ENCODE data around the gene TNFSF4. TPM values are rescaled to one million over a fixed set of nuclear protein-coding genes. Genes with fewer than 3 reads are reported as not detected.
A peak's percentile ranks its signal among the peaks of the same experiment; 100 is the strongest.

TNFSF4 gene
- total RNA-seq, 1 experiment from 2014 or later = 2.7 TPM

- DNase-seq (ENCODE audit: low read depth) = no peak
These were observed 3.6 kb upstream of the TNFSF4 start for GRCh38 chr1:173210716-173211231.

- DNase-seq (ENCODE audit: low read depth) = no peak
These were observed 3.2 kb upstream of the TNFSF4 start for GRCh38 chr1:173210283-173210682.

GRCh38 chr1:173208868-173209267 is 1.7 kb upstream of the TNFSF4 start:
- no peak for DNase-seq (ENCODE audit: low read depth)

GRCh38 chr1:173208146-173208545 is 1.0 kb upstream of the TNFSF4 start:
- no peak for DNase-seq (ENCODE audit: low read depth)

- peak; percentile 22 for DNase-seq (ENCODE audit: low read depth)
These were observed 1.7 kb downstream of the TNFSF4 start for GRCh38 chr1:173205146-173206051.

GRCh38 chr1:173204693-173205092 is 2.4 kb downstream of the TNFSF4 start:
- no peak for DNase-seq (ENCODE audit: low read depth)

- peak; percentile 65 for DNase-seq (ENCODE audit: low read depth)
These were observed 4.5 kb downstream of the TNFSF4 start for GRCh38 chr1:173202424-173203145.

GRCh38 chr1:173201969-173202368 is 5.2 kb downstream of the TNFSF4 start:
- no peak for DNase-seq (ENCODE audit: low read depth)

GRCh38 chr1:173195596-173196088 is 11.5 kb downstream of the TNFSF4 start:
- no peak for DNase-seq (ENCODE audit: low read depth)

GRCh38 chr1:173193639-173194038 is 13.5 kb downstream of the TNFSF4 start:
- peak; percentile 12 for DNase-seq (ENCODE audit: low read depth)

GRCh38 chr1:173191011-173191705 is 16.0 kb downstream of the TNFSF4 start:
- DNase-seq (ENCODE audit: low read depth) = no peak

GRCh38 chr1:173190101-173190936 is 16.8 kb downstream of the TNFSF4 start:
- DNase-seq (ENCODE audit: low read depth) = peak; percentile 81

GRCh38 chr1:173187671-173188237 is 19.4 kb downstream of the TNFSF4 start:
- DNase-seq (ENCODE audit: low read depth) = no peak

- DNase-seq (ENCODE audit: low read depth) = no peak
These were observed 25.3 kb downstream of the TNFSF4 start for GRCh38 chr1:173181791-173182190.

GRCh38 chr1:173176246-173176645 is 30.9 kb downstream of the TNFSF4 start:
- no peak for DNase-seq (ENCODE audit: low read depth)

GRCh38 chr1:173175514-173176145 is 31.5 kb downstream of the TNFSF4 start:
- no peak for DNase-seq (ENCODE audit: low read depth)

- DNase-seq (ENCODE audit: low read depth) = no peak
These were observed 33.7 kb downstream of the TNFSF4 start for GRCh38 chr1:173173388-173173787.

GRCh38 chr1:173171152-173171551 is 36.0 kb downstream of the TNFSF4 start:
- DNase-seq (ENCODE audit: low read depth) = no peak

GRCh38 chr1:173168941-173169340 is 38.2 kb downstream of the TNFSF4 start:
- DNase-seq (ENCODE audit: low read depth) = no peak

- DNase-seq (ENCODE audit: low read depth) = no peak
These were observed 42.4 kb downstream of the TNFSF4 start for GRCh38 chr1:173164686-173165085.

Data from Daoy (cell line).